KMS-11 (cell line): ENCODE measurements around the gene KLK1.

Source experiments
- H2AFZ ChIP-seq: fragments of 200-600 bp; sonication (generic); 2 replicates; pipeline ENCODE4 v1.6.1; 2016; ENCODE audit warnings: antibody characterized with exemption, mixed run types, low read depth
- H3K27ac ChIP-seq: fragments of 200-600 bp; sonication (generic); 2 replicates; pipeline ENCODE4 v1.6.1; 2016; ENCODE audit warnings: mild to moderate bottlenecking, mixed run types
- H3K27me3 ChIP-seq: fragments of 200-600 bp; sonication (generic); 2 replicates; pipeline ENCODE4 v1.6.1; 2017; ENCODE audit warnings: mild to moderate bottlenecking, low read depth, mixed run types, moderate library complexity; ENCODE audit not compliant: insufficient read depth
- H3K36me3 ChIP-seq: fragments of 200-600 bp; sonication (generic); 2 replicates; pipeline ENCODE4 v1.6.1; 2017; ENCODE audit warnings: mild to moderate bottlenecking, mixed run types; ENCODE audit not compliant: insufficient read depth
- H3K4me1 ChIP-seq: fragments of 200-600 bp; sonication (generic); 2 replicates; pipeline ENCODE4 v1.6.1; 2016; ENCODE audit warnings: mild to moderate bottlenecking, low read depth, mixed run types; ENCODE audit not compliant: poor library complexity, severe bottlenecking
- H3K4me2 ChIP-seq: fragments of 200-600 bp; sonication (generic); 2 replicates; pipeline ENCODE4 v1.7.0; 2016; ENCODE audit warnings: mild to moderate bottlenecking, mixed run types
- H3K4me3 ChIP-seq: fragments of 200-600 bp; sonication (generic); IDR thresholded peaks from 2 replicates; pipeline ENCODE4 v1.6.1; 2017; ENCODE audit warnings: low read depth, low read length, mixed read lengths; ENCODE audit not compliant: insufficient read depth
- H3K79me2 ChIP-seq: fragments of 200-600 bp; sonication (generic); 2 replicates; pipeline ENCODE4 v1.6.1; 2016; ENCODE audit warnings: low read depth, mixed run types; ENCODE audit not compliant: insufficient read depth
- H3K9ac ChIP-seq: fragments of 200-600 bp; sonication (generic); 2 replicates; pipeline ENCODE4 v1.6.1; 2016; ENCODE audit warnings: mild to moderate bottlenecking, mixed run types
- H4K20me1 ChIP-seq: fragments of 200-600 bp; sonication (generic); 2 replicates; pipeline ENCODE4 v1.6.1; 2016; ENCODE audit warnings: mild to moderate bottlenecking, mixed run types; ENCODE audit not compliant: insufficient read depth
- TF ChIP-seq, protein P1 (sequence below): fragments of 200-600 bp; sonication (generic); conservative IDR thresholded peaks from 2 replicates; pipeline ENCODE4 v1.6.1; 2017; ENCODE audit warnings: low read depth, mild to moderate bottlenecking, antibody characterized with exemption, low read length, moderate library complexity, mixed read lengths

The KLK1 gene

GRCh38 chr19:50779504-50780457, 43.8 kb downstream of the KLK1 start:
- H3K4me3 ChIP-seq, result no peak overlapping the region
- H3K9ac ChIP-seq, result no peak overlapping the region
- no peak overlapping the region for H3K27ac ChIP-seq
- no peak overlapping the region for H2AFZ ChIP-seq
- H3K4me1 ChIP-seq, result no peaks in the 10 kb centered on the region
- no peaks in the 10 kb centered on the region for H3K36me3 ChIP-seq
- no peaks in the 10 kb centered on the region for H4K20me1 ChIP-seq
- TF ChIP-seq, protein P1, sequence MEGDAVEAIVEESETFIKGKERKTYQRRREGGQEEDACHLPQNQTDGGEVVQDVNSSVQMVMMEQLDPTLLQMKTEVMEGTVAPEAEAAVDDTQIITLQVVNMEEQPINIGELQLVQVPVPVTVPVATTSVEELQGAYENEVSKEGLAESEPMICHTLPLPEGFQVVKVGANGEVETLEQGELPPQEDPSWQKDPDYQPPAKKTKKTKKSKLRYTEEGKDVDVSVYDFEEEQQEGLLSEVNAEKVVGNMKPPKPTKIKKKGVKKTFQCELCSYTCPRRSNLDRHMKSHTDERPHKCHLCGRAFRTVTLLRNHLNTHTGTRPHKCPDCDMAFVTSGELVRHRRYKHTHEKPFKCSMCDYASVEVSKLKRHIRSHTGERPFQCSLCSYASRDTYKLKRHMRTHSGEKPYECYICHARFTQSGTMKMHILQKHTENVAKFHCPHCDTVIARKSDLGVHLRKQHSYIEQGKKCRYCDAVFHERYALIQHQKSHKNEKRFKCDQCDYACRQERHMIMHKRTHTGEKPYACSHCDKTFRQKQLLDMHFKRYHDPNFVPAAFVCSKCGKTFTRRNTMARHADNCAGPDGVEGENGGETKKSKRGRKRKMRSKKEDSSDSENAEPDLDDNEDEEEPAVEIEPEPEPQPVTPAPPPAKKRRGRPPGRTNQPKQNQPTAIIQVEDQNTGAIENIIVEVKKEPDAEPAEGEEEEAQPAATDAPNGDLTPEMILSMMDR, result no peak
- H3K79me2 ChIP-seq, result no peaks in the 10 kb centered on the region
- H3K27me3 ChIP-seq, result peaks cover 62% of the 10 kb centered on the region
- no peak overlapping the region for H3K4me2 ChIP-seq

DNA sequence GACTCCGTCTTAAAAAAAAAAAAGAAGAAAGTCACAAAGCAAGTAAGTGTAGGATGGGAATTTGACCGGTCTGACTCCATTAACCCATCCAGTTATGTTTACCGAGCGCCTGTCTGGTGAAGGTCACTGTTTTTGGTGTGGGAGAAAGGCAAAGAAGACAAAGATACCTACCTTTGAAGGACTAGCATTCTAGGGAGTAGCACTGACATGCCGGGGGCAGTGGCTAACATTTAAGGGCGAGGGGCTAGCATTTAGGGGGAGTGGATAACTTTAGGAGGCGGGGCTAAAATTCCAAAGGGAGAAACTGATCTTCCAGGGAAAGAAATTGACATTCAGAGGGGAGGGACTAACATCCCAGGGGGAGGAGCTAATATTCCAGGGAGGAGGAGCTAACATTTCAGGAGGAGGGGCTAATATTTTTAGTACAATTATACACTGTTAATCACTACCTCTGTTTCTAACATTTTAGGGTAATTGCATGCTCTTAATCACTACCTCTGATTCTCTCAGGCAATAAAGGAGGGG, 44.6 kb downstream of the KLK1 start:
- Histone ChIP-seq H3K36me3 (no peaks in the 10 kb centered on the region), H3K4me3 (no peak overlapping the region), H3K9ac (no peak overlapping the region), H3K79me2 (no peaks in the 10 kb centered on the region), H3K27me3 (peaks cover 65% of the 10 kb centered on the region), H3K4me1 (no peaks in the 10 kb centered on the region), H4K20me1 (no peaks in the 10 kb centered on the region), H3K27ac (no peak overlapping the region), H2AFZ (no peak overlapping the region), H3K4me2 (no peak overlapping the region)
- TF ChIP-seq, protein P1, result no peak

DNA sequence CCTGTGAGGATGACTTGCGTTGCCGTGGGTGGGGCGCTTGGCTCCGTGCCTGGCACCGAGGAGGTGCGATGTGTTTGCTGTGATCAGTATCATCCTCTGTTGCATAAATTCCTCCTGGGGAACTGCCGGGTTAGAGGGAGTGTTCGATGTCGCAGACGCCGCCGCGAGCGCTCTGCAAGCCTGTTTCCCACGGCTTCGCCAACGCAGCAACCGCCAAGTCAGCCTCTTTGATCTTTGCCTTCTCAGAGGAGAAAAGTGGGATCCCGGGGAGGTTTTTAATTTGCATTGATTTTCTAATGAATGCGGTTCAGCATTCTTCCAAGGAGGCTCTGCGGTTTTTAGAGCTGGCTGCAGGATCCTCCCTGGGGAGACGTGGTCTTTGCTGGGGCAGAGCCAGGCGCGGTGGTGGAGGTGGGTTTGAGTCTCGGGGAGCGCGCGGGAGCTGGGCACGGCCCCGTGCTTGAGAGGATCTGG, 45.7 kb downstream of the KLK1 start:
- TF ChIP-seq, protein P1, result no peak
- Histone ChIP-seq H2AFZ (no peak overlapping the region), H3K27me3 (peaks cover 66% of the 10 kb centered on the region)

GRCh38 chr19:50777261-50777660, 46.3 kb downstream of the KLK1 start:
- Histone ChIP-seq H3K36me3 (no peaks in the 10 kb centered on the region), H3K27me3 (peaks cover 64% of the 10 kb centered on the region), H3K4me3 (no peak overlapping the region), H3K4me2 (no peak overlapping the region), H3K9ac (no peak overlapping the region), H4K20me1 (no peaks in the 10 kb centered on the region), H3K79me2 (no peaks in the 10 kb centered on the region), H3K27ac (no peak overlapping the region), H3K4me1 (no peaks in the 10 kb centered on the region), H2AFZ (no peak overlapping the region)
- TF ChIP-seq, protein P1, result no peak

More for the DNA sequence above, 45.7 kb downstream of the KLK1 start:
- Histone ChIP-seq H3K79me2 (no peaks in the 10 kb centered on the region), H3K4me2 (no peak overlapping the region), H3K36me3 (no peaks in the 10 kb centered on the region), H4K20me1 (no peaks in the 10 kb centered on the region), H3K27ac (no peak overlapping the region), H3K9ac (no peak overlapping the region), H3K4me3 (no peak overlapping the region), H3K4me1 (no peaks in the 10 kb centered on the region)
